Naive thymus-derived CD8-positive, alpha-beta T cell (primary cell): ENCODE results near the gene RBM19. TPM values are rescaled to one million over a fixed set of nuclear protein-coding genes. Genes with fewer than 3 reads are reported as not detected.
"Not testable (repeated sequence)": the region's sequence is repeated elsewhere in the genome, so short reads cannot be mapped to it uniquely, and the experiment has no call there.

Experiments used
- ATAC-seq, 2 donors: fragments of 150-1000 bp; cut with Tn5 transposase in 1 of 2; sonication (Bioruptor Pico), chemical (Tn5 transposase) in 1 of 2; 1 replicate in 1 of 2; 2 replicates in 1 of 2; pipeline ENCODE4 v1.10.0; 2021; ENCODE audit warnings: mild to moderate bottlenecking in 2 of 2, moderate library complexity in 2 of 2
- POLR2A ChIA-PET: fragments of 350-600 bp; sonication (Branson Sonifier 250); formaldehyde crosslinking; loops from one replicate; lab custom pipeline; 2021; ENCODE audit warnings: antibody characterized with exemption; lab: Charles Lee
- DNase-seq, 10 donors: peaks; one replicate each; pipeline versions ENCODE4 v3.0.0 to v3.0.0-alpha.2; 2020 to 2022
- H3K27ac Mint-ChIP-seq, 10 donors: one replicate each; pipeline ENCODE4 v1.8.0; 2020 to 2022; ENCODE audit warnings: mild to moderate bottlenecking in 10 of 10, mixed read lengths in 10 of 10, moderate library complexity in 4 of 10, inconsistent platforms in 1 of 10
- H3K27me3 Mint-ChIP-seq, 5 donors: one replicate each; pipeline ENCODE4 v1.8.0; 2021 to 2022; ENCODE audit warnings: mixed read lengths in 5 of 5
- H3K36me3 Mint-ChIP-seq, 3 donors: one replicate each; pipeline ENCODE4 v1.8.0; 2020 to 2022; ENCODE audit warnings: mixed read lengths in 3 of 3, mild to moderate bottlenecking in 2 of 3, inconsistent platforms in 1 of 3
- H3K4me1 Mint-ChIP-seq, 4 donors: one replicate each; pipeline ENCODE4 v1.8.0; 2021 to 2022; ENCODE audit warnings: mixed read lengths in 4 of 4
- H3K4me3 Mint-ChIP-seq, 10 donors: one replicate each; pipeline ENCODE4 v1.8.0; 2020 to 2022; ENCODE audit warnings: mild to moderate bottlenecking in 10 of 10, mixed read lengths in 10 of 10, moderate library complexity in 6 of 10, inconsistent platforms in 1 of 10
- H3K9me3 Mint-ChIP-seq, 9 donors: one replicate each; pipeline ENCODE4 v1.8.0; 2020 to 2022; ENCODE audit warnings: mixed read lengths in 9 of 9, mild to moderate bottlenecking in 3 of 9, inconsistent platforms in 1 of 9, moderate library complexity in 1 of 9
- polyA plus RNA-seq, 3 donors: library from polyadenylated mRNA; unstranded; fragments of 300-500 nt; fragmentation: Illumina TruSeq; gene quantifications; one replicate each; pipeline ENCODE4 v1.2.3, GENCODE V29; 2021
- total RNA-seq, 8 experiments: library from RNA in 2 of 8; stranded (reverse) in 2 of 8; gene quantifications; one replicate each; pipeline ENCODE4 v1.2.3 and lab custom pipeline; 2021 to 2026

Gene RBM19
- total and polyA plus RNA-seq, 5 experiments from 2014 or later = 5.4 to 84.6 (median 15.4) TPM

- Mint-ChIP-seq H3K27me3 (peaks cover 3 to 40% (median 19%) of the 10 kb centered on the region in 5 donors), H3K27ac (no peak overlapping the region), H3K4me3 (no peak overlapping the region), H3K4me1 (no peaks in the 10 kb centered on the region), H3K36me3 (no peaks in the 10 kb centered on the region), H3K9me3 (peaks cover 0 to 2% (median 0%) of the 10 kb centered on the region in 9 donors)
- ATAC-seq = no peak
- no peak for DNase-seq
- POLR2A ChIA-PET = interaction anchor here (0.7 kb wide), 1 partner anchor 8 kb away, joined by 6 read pairs; no protein-coding TSS in a partner anchor
Measured at GRCh38 chr12:114000861-114001260, 34.7 kb upstream of the RBM19 start.

GRCh38 chr12:114000261-114000660, 34.1 kb upstream of the RBM19 start:
- DNase-seq, H3K36me3 Mint-ChIP-seq, ATAC-seq, POLR2A ChIA-PET, H3K9me3 Mint-ChIP-seq, H3K4me1 Mint-ChIP-seq, H3K27ac Mint-ChIP-seq, H3K4me3 Mint-ChIP-seq: not testable (repeated sequence)
- H3K27me3 Mint-ChIP-seq = peaks cover 3 to 46% (median 22%) of the 10 kb centered on the region in 5 donors

GRCh38 chr12:113997365-113997764, 31.2 kb upstream of the RBM19 start:
- H3K4me1 Mint-ChIP-seq = no peaks in the 10 kb centered on the region
- no peak overlapping the region for H3K4me3 Mint-ChIP-seq
- POLR2A ChIA-PET = no interaction called here
- H3K36me3 Mint-ChIP-seq = no peaks in the 10 kb centered on the region
- DNase-seq = no peak
- ATAC-seq = no peak
- no peak overlapping the region for H3K27ac Mint-ChIP-seq
- H3K9me3 Mint-ChIP-seq = peaks cover 0 to 2% (median 0%) of the 10 kb centered on the region in 9 donors
- H3K27me3 Mint-ChIP-seq = peaks cover 5 to 69% (median 40%) of the 10 kb centered on the region in 5 donors

GRCh38 chr12:113996026-113996425, 29.9 kb upstream of the RBM19 start:
- H3K27me3 Mint-ChIP-seq = peaks cover 9 to 82% (median 46%) of the 10 kb centered on the region in 5 donors
- ATAC-seq (no peak), DNase-seq (no peak)
- H3K36me3 Mint-ChIP-seq = no peaks in the 10 kb centered on the region
- no peak overlapping the region for H3K4me3 Mint-ChIP-seq
- peaks cover 0 to 2% (median 0%) of the 10 kb centered on the region in 9 donors for H3K9me3 Mint-ChIP-seq
- no peaks in the 10 kb centered on the region for H3K4me1 Mint-ChIP-seq
- POLR2A ChIA-PET = no interaction called here
- no peak overlapping the region for H3K27ac Mint-ChIP-seq

GRCh38 chr12:113994051-113994450, 27.9 kb upstream of the RBM19 start:
- ATAC-seq = no peak
- POLR2A ChIA-PET = no interaction called here
- Mint-ChIP-seq H3K27ac (peak overlapping the region in 1 of 10 donors; percentile 12), H3K4me1 (no peaks in the 10 kb centered on the region), H3K27me3 (peaks cover 11 to 84% (median 44%) of the 10 kb centered on the region in 5 donors), H3K36me3 (no peaks in the 10 kb centered on the region), H3K4me3 (no peak overlapping the region), H3K9me3 (no peaks in the 10 kb centered on the region)
- no peak for DNase-seq

- H3K9me3 Mint-ChIP-seq, H3K4me3 Mint-ChIP-seq, POLR2A ChIA-PET, H3K4me1 Mint-ChIP-seq, ATAC-seq, H3K36me3 Mint-ChIP-seq, H3K27ac Mint-ChIP-seq, DNase-seq: not testable (repeated sequence)
- peaks cover 12 to 89% (median 48%) of the 10 kb centered on the region in 5 donors for H3K27me3 Mint-ChIP-seq
Measured at GRCh38 chr12:113992751-113993150, 26.6 kb upstream of the RBM19 start.

- ATAC-seq = no peak
- POLR2A ChIA-PET = no interaction called here
- DNase-seq = no peak
- Mint-ChIP-seq H3K4me1 (no peaks in the 10 kb centered on the region), H3K4me3 (no peak overlapping the region), H3K27me3 (peaks cover 18 to 82% (median 43%) of the 10 kb centered on the region in 5 donors), H3K9me3 (no peaks in the 10 kb centered on the region), H3K36me3 (no peaks in the 10 kb centered on the region), H3K27ac (no peak overlapping the region)
Measured at GRCh38 chr12:113991224-113992044, 25.3 kb upstream of the RBM19 start.

- Mint-ChIP-seq H3K4me1 (no peaks in the 10 kb centered on the region), H3K27me3 (peaks cover 18 to 73% (median 41%) of the 10 kb centered on the region in 5 donors), H3K36me3 (no peaks in the 10 kb centered on the region), H3K4me3 (no peak overlapping the region), H3K27ac (peak overlapping the region in 1 of 10 donors; percentile 3), H3K9me3 (no peaks in the 10 kb centered on the region)
- ATAC-seq (no peak), DNase-seq (no peak)
- POLR2A ChIA-PET = no interaction called here
Measured at GRCh38 chr12:113990250-113991223, 24.4 kb upstream of the RBM19 start.

GRCh38 chr12:113988976-113989375, 22.9 kb upstream of the RBM19 start:
- POLR2A ChIA-PET = no interaction called here
- no peak for ATAC-seq
- H3K27me3 Mint-ChIP-seq = peaks cover 17 to 62% (median 35%) of the 10 kb centered on the region in 5 donors

GRCh38 chr12:113988064-113988451, 21.9 kb upstream of the RBM19 start:
- peaks cover 23 to 53% (median 32%) of the 10 kb centered on the region in 5 donors for H3K27me3 Mint-ChIP-seq

More at GRCh38 chr12:113988976-113989375, 22.9 kb upstream of the RBM19 start:
- Mint-ChIP-seq H3K36me3 (no peaks in the 10 kb centered on the region), H3K4me3 (no peak overlapping the region), H3K27ac (no peak overlapping the region), H3K4me1 (no peaks in the 10 kb centered on the region), H3K9me3 (no peaks in the 10 kb centered on the region)
- no peak for DNase-seq

GRCh38 chr12:113987261-113988063, 21.3 kb upstream of the RBM19 start:
- DNase-seq = no peak
- no peaks in the 10 kb centered on the region for H3K9me3 Mint-ChIP-seq
- POLR2A ChIA-PET = no interaction called here
- no peaks in the 10 kb centered on the region for H3K4me1 Mint-ChIP-seq
- peak overlapping the region in 1 of 10 donors; percentile 89 for H3K27ac Mint-ChIP-seq
- H3K27me3 Mint-ChIP-seq = peaks cover 23 to 47% (median 26%) of the 10 kb centered on the region in 5 donors
- no peaks in the 10 kb centered on the region for H3K36me3 Mint-ChIP-seq
- ATAC-seq = no peak
- no peak overlapping the region for H3K4me3 Mint-ChIP-seq

More at GRCh38 chr12:113988064-113988451, 21.9 kb upstream of the RBM19 start:
- ATAC-seq (no peak), DNase-seq (no peak)
- Mint-ChIP-seq H3K27ac (no peak overlapping the region), H3K4me3 (no peak overlapping the region), H3K9me3 (no peaks in the 10 kb centered on the region), H3K4me1 (no peaks in the 10 kb centered on the region), H3K36me3 (no peaks in the 10 kb centered on the region)
- POLR2A ChIA-PET = no interaction called here

- peak overlapping the region in 1 of 10 donors; percentile 32 for H3K27ac Mint-ChIP-seq
- DNase-seq = no peak
- ATAC-seq = no peak
- H3K4me3 Mint-ChIP-seq = no peak overlapping the region
- H3K27me3 Mint-ChIP-seq = peaks cover 21 to 52% (median 31%) of the 10 kb centered on the region in 5 donors
- POLR2A ChIA-PET = no interaction called here
- peaks cover 0 to 2% (median 0%) of the 10 kb centered on the region in 4 donors for H3K4me1 Mint-ChIP-seq
- H3K9me3 Mint-ChIP-seq = no peaks in the 10 kb centered on the region
- no peaks in the 10 kb centered on the region for H3K36me3 Mint-ChIP-seq
Measured at GRCh38 chr12:113984464-113984863, 18.3 kb upstream of the RBM19 start.
